CD4-positive, alpha-beta T cell treated with Interleukin-17A for 4 hours (primary cell): Measurements from ENCODE around the gene GJB6.
A peak's percentile ranks its signal among the peaks of the same experiment; 100 is the strongest.

Source experiments
- DNase-seq: peaks from one replicate; pipeline ENCODE4 v3.0.0-alpha.2; 2020; ENCODE audit warnings: mixed read lengths

Gene GJB6

DNA sequence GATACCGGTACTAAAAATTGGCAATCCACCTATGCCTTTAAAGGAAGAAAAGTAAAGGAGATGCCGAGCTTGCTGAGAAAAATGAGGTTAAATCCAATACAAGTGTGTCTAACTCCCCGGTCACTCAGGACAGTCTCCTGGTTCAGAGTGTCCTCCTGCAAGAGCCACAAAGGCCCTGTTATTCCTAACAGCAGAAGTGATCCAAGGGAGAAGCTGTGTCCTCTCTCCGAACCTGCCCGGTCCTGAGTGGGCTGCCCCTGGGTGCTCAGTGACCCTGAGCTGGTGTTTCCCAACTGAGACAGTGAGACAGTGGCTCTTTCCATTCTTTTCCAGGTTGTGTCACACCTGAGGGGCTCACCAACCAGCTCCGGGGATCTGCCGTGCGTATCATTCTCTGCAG, 4.8 kb downstream of the GJB6 start:
- DNase-seq, result no peak

DNA sequence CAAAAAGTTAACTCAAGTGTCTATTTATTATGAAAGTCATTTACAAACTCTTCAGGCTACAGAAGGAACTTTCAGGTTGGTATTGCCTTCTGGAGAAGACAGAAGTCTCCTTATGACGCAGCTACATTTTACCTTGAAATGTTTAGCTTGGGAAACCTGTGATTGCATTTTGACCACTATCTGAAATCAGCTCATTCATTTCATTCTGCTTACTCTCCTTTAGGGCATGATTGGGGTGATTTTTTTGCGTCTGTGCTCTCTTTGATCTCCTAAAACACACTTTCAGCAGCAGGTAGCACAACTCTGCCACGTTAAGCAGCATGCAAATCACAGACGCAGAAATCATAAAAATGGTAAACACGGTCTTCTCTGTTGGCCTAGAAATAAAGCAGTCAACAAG, 9.6 kb downstream of the GJB6 start:
- DNase-seq, result no peak

GRCh38 chr13:20221772-20222171, 10.3 kb downstream of the GJB6 start:
- no peak for DNase-seq

GRCh38 chr13:20219577-20219976, 12.5 kb downstream of the GJB6 start:
- DNase-seq, result no peak

DNA sequence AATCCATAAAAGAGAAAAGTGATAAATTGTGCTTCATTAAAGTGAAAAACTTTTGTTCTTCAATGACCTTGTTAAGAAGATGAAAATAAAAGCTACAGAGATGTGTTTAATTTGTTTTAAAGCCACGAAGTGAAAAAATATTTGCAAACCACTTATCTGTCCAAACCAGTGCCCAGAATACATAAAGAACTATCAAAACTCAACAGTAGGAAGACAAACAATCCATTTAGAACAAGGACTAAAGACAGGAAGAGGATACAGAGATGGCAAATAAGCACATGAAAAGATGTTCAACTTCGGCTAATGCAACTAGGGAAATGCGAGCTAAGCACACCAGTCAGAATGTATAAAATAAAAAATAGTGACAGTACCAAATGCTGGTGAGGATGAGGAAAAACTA, 15.0 kb downstream of the GJB6 start:
- DNase-seq, result no peak

GRCh38 chr13:20209948-20210347, 22.2 kb downstream of the GJB6 start:
- DNase-seq, result no peak

DNA sequence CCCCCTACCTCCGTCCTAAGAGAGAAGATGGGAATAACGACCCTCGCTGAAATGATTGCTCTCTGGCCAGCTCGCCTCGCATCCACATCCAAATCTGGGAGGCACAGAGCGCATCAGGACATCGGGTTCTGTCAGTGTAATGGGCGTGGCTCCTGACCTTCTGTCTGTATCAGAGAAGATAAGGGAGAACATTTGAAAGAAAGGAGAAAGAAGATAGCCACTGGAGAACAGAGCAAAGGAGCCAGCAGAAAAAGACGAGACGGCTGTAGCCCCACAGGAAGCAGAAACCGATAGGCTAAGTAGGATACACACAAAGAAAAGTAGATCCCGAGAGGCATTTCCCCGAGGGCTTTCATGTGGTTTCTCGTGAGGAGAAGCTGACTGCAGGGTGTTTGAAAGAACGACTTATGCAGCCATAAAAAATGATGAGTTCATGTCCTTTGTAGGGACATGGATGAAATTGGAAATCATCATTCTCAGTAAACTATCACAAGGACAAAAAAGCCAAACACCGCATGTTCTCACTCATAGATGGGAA, 25.4 kb downstream of the GJB6 start:
- no peak for DNase-seq

GRCh38 chr13:20206065-20206697, 25.9 kb downstream of the GJB6 start:
- no peak for DNase-seq

DNA sequence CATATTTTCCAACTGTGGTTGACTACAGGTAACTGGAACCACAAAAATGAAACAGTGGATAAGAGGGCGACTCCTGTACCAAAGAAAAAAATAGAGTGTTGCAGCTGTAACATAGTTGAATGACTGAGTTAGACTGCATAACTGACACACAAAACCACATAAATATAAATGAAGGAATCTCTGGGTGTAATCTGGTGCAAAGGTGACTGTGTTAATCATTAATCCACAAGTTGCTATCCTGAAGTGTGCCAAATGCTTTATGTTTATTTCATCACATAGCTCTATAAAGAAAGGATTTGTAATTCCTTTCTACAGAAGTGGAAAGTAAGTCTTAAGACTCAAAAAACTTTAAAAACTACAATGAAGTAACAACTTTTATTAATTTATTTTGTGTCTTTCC, 33.3 kb downstream of the GJB6 start:
- DNase-seq, result no peak

GRCh38 chr13:20197361-20197834, 34.7 kb downstream of the GJB6 start:
- DNase-seq, result peak; percentile 49

DNA sequence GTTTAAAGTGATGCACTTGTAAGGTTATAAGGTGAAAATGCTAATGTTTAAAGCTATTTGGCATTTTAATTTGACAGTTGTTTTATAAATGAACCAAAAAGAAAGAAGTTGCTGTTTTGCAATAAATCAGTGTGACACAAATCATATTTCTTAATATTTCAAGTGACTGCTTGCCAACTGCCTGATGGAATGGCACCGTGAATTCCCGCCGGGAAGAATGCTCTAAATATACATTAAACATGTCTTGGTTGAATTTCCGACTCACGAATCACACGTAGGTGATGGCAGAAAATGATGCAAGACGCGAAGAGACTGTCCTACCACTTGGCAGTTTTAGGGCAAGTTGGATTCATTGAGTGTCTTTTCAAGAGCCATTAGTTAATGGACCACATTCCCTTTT, 36.3 kb downstream of the GJB6 start:
- DNase-seq, result no peak

- peak; percentile 15 for DNase-seq
Measured at GRCh38 chr13:20193907-20194631, 38.0 kb downstream of the GJB6 start.

GRCh38 chr13:20193162-20193906, 38.8 kb downstream of the GJB6 start:
- peak; percentile 5 for DNase-seq

DNA sequence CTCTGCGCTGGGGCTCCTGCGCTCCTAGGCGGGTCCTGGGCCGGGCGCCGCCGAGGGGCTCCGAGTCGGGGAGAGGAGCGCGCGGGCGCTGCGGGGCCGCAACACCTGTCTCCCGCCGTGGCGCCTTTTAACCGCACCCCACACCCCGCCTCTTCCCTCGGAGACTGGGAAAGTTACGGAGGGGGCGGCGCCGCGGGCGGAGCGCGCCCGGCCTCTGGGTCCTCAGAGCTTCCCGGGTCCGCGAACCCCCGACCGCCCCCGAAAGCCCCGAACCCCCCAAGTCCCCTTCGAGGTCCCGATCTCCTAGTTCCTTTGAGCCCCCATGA, 39.3 kb downstream of the GJB6 start, which contains the start of gene GJB2:
Gene GJB2 (minus strand): TSS at position 103 of the 326 bp plus-strand sequence. CDS start 3,357 bp downstream, outside the sequence.
- peak; percentile 26 for DNase-seq

DNA sequence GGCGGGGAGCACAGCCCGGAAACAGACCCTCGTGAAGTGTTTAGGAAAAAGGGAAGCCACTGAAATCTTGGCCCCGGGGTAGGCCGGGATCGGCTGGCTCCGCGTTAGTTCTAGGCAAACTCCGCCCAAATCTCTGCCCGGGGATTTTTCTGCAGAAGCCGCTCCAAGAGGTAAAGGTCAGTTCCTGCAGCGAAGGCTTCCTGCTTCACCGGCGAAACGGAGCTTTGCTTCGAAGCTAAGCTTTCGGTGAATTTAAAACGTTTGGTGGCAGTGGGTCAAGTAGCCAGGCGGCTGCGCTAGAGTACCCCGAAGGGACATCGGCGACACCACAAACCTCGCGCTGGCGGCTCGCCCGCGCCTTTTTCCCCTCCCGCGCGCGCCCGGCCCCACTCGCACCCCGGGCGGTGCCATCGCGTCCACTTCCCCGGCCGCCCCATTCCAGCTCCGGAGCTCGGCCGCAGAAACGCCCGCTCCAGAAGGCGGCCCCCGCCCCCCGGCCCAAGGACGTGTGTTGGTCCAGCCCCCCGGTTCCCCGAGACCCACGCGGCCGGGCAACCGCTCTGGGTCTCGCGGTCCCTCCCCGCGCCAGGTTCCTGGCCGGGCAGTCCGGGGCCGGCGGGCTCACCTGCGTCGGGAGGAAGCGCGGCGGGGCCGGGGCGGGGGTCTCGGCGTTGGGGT, 39.8 kb downstream of the GJB6 start:
- peak; percentile 14 for DNase-seq

DNA sequence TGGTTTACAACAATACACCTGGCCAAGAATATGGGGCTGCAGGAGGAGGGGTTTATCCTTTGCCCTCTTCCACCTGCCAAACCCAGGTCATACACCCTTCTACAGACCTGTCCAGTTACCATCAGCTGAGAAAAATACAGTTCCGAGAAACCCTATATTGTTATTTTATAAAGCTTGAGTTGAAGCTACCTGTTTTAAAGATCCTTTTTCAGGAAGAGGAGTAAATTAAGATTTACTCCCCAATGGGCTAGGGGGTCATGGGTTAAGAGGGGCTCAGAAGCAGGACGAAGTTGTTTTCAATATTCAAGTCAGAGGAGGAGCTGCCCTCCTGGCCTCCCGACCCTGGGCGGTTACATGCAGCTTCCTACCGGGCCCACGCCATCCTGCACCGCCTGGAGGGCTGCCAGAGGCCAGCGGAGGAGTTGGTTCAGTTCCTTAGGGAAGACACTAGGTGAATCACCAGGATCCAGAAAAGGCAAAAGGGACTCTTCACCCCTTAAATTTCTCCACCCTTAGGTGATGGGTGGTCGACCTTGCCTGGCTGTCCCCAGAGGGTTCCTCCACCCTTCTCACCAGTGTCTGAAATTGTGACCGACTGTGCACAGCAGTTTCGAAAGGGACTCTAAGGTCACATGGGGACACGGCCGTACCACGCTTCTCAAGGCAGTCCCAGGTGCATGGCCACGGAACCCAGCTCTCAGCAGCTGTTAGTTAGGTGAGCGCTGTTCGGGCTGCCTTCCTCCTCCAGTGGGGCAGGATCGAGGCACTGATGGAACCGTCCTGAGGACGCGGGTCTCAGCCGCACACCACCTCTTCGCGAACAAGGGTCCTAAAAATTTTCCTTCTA, 40.6 kb downstream of the GJB6 start:
- no peak for DNase-seq

GRCh38 chr13:20190481-20191310, 41.4 kb downstream of the GJB6 start:
- no peak for DNase-seq

DNA sequence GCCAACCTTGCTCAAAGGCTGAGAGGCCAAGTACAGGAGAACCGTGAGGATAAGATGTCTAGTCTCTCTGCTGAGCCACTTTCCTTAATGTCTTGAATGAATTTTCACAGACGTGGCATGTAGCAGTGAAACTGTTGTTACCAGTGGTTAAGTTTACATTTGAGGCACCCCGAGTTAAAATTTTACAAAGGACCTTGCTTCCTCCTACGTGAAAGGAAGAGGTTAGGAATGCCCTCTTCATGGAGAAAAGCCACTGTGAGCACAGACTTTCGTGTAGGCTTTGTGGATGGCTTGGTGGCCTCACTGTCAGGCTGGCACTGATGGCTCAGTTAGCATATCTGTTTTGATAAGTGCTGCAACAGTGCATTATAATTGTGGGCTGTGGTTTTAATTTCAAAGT, 42.0 kb downstream of the GJB6 start:
- no peak for DNase-seq

- no peak for DNase-seq
Measured at GRCh38 chr13:20188667-20189553, 43.2 kb downstream of the GJB6 start.

- DNase-seq, result no peak
Measured at GRCh38 chr13:20186771-20187170, 45.3 kb downstream of the GJB6 start.
